HG02759 (cell line): ENCODE measurements around the gene MLN.

Source experiments
- ATAC-seq: cut with Tn5 transposase; IDR thresholded peaks from one replicate; pipeline ENCODE4 v1.9.1; 2021; ENCODE audit warnings: mild to moderate bottlenecking, moderate library complexity; ENCODE audit not compliant: unreplicated experiment

Gene MLN

DNA sequence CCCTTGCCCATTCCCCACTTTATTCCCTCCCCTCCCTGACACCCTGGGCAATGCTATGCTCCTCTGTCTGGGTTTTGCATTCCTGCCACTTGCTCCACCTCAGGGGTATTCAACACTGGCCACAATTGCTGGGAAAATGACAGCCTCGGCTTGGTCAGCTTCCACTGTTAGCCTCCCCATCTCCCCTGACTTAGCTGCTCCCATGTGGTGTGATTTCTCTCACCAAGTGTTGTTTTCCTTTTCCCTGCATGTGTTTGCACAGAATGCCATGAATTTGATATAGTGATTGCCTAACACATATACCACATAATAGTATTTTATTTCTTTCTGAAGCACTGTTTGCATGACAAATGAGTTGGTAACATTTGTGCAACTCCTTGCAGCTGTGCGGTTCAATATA, 13.4 kb downstream of the MLN start:
- ATAC-seq = no peak

- ATAC-seq = no peak
Measured at GRCh38 chr6:33789550-33789895, 14.3 kb downstream of the MLN start.

DNA sequence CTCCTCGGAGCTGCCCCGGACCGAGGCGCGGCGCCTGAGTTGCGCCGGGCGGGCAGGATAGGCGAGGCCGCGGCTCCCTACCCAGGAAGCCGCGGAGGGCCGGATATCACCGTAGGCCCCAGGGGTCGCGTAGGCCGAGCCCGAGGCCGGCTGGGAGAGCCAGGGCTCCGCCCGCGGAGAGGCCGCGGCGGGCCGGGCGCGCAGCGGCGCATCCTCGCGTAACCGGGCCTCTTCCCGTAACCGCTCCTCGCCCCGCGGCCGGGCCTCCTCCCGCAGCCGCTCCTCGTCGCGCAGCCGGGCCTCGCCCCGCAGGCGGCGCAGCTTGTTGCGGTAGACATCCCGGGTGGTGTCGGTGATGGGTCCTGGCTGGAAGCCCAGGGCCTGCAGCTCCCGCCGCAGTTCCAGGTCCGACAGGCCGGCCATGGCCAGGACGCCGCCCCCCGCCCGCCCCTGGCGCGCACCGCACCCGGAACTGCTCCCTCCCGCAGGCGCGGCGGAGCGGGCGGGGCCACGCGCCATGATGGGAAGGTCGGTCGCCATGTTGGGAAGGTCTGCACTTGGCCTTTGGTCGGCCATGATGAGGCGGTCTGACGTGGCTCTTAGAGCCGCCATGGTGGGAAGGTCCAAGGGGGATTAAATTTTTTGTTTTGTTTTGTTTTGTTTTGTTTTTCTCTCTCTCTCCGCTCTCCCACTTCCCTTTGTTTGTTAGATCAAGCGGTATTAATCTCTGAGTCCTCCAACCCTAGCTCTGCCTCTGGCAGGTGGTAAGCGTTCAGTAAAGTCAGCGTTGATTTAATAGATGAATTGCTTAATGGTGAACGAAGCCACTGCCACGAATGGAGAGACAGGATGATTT, 14.9 kb downstream of the MLN start, which contains the start of gene LEMD2:
TSS of gene LEMD2 (minus strand) at position 437 of the 856 bp plus-strand sequence. CDS start at position 423, 14 bp downstream.
- ATAC-seq = peak; percentile 82

- ATAC-seq = peak; percentile 56
Measured at GRCh38 chr6:33787954-33788693, 15.7 kb downstream of the MLN start.

DNA sequence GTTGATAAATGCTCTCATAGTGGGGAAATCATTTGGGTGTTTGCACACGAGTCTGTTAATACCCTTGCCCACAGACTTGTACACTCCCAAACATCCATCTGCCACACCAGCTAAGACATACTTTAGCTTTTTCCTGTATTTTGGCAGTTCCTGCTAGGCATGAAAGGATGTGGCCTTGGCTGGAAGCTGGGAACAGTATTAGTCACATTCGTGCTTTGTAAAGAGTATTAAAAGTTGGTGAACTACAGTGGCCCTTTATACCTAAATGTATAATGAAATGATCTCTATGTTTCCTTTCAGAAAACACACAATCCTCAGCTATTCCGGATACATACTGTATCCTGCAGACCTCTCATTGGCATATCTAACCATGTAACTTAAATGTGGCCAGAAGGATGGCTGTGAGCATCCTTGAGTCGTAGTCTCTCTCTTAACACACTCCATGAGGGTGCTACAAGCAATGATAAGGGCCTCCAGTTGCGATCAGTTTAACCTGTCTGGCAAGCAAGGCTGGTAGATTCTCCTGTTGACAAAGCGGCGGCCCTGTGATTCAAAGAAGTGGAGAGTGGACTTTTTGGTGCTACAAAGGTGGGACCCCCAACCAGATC, 16.4 kb downstream of the MLN start:
- no peak for ATAC-seq

- ATAC-seq = no peak
Measured at GRCh38 chr6:33786736-33787135, 17.1 kb downstream of the MLN start.

DNA sequence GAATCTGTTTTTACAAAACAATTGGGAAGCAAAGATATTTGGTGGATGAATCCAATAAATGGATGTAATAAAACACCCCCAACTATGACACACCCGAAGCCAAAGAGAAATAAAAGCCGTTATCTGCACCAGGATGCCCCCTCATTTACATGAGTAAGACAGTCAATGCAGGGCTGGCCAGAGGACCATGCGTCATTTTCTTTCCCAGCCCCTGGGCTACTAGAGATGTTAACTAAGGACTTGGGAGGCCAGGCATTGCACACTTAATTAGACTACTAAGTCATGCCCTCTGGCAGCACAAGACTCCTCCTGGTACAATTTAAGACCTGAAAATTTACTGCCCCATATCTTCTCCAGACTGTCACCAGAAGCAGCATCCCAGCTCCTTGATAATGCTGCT, 18.0 kb downstream of the MLN start:
- no peak for ATAC-seq

DNA sequence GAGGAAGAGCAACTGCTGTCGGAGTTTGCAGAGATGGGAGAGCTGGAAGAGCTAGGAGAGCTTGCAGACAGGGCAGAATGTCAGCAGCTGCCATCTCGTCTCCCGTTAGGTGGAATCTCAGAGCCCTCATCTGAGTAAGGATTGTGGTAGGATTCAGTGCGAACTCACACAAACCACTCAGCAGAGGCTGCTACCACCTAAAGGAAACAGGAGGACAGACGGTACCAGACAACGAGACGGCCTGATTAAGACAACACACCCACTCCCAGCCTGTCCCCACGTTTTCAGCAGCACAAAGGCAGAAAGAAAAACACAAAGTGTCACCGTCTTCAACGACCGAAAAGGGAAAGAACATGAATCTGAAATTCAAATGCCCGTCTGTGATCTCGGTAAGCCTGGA, 19.0 kb downstream of the MLN start:
- ATAC-seq = no peak

DNA sequence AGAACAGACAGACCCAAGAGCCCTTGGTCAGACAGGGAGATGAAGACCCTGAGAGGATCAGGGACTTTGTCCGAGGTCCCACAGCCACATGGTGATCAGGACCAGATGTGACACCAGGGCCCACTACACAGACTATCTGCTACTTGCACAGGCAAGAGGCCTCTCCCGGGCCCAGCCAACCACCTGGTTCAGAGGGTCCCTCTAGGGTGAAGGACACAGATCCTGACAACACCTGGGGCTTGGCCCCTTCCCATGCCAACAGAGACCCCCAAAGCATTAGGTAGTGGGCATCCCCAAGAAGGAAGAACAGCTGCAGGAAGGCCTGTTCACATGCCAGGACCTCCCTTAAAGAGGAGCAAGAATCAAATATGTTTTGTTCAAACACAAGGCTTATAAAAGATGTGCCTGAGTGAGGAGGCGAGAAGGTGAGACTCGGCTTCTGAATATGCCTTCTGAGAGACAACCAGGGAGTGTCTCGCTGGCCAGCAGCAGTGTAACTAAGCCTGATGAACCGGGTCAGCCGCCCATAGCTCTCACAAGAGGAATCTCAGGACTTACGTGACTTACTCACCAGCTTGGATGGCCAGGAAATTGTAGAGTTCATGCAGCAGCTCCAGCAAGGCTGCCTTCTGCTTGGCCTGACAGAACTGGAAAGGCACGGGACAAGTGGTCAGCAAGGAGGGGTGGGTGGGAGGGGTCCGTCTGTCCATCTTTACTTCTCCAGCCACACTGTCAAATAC, 19.9 kb downstream of the MLN start:
- ATAC-seq = no peak

- ATAC-seq = no peak
Measured at GRCh38 chr6:33782561-33782960, 21.2 kb downstream of the MLN start.

DNA sequence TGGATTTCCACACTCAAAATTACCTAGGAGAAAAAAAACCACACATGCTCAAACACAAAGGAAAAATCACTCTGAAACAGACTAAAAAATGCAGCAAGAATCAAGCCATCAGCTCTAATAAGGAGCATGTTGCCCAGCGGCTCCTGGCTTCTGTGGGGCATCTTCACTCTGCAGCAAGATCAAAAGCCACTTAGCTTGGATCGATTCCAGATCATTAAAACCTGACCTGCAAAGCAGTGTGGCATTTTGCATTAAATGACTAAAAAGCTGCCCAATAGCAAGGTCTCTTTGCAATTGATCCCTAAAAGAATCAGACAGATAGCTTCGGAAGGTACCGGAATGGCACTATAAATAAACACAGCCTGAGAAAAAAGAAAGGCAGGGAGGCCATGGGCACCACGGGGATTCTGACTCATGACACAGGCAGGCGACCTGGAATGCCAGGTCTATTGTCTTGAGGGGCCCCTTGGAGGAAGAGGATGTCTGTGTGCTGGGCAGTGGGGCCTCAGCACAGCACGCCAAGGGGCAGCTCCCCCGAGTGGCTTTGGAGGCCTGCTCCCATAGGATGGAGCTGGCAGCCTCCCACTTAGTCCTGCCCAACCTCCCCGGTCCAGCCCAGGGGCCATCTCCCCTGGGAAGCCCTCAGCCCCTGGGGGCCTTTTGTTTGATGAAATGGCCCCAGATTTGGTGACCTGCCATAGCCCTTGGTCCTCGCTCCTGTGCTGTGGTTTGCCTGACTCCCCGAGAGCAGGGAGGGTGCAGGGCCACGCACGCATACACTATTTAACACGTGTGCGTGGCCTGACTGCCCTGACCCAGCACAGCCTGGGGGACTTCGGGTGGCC, 22.4 kb downstream of the MLN start:
- no peak for ATAC-seq

DNA sequence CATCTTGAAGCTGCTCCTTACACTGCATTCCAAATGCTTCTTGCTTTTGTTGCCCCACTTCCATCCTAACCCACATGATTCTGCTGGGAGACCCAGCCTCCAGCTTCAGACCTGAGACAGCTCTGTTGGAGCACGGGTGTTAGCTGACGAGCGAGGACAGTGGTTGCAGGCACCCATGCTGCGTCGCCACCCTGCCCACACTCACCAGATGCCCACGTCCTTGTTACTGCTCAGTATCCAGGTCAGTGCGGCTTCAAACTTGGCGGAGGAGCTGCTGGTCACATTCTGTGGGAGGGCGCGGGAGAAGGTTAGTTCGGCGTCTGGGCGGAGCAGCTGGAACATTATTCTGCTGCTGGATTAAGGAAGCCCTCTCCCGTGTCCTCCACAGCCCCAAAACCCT, 23.9 kb downstream of the MLN start:
- no peak for ATAC-seq

GRCh38 chr6:33779290-33779689, 24.5 kb downstream of the MLN start:
- ATAC-seq = no peak

DNA sequence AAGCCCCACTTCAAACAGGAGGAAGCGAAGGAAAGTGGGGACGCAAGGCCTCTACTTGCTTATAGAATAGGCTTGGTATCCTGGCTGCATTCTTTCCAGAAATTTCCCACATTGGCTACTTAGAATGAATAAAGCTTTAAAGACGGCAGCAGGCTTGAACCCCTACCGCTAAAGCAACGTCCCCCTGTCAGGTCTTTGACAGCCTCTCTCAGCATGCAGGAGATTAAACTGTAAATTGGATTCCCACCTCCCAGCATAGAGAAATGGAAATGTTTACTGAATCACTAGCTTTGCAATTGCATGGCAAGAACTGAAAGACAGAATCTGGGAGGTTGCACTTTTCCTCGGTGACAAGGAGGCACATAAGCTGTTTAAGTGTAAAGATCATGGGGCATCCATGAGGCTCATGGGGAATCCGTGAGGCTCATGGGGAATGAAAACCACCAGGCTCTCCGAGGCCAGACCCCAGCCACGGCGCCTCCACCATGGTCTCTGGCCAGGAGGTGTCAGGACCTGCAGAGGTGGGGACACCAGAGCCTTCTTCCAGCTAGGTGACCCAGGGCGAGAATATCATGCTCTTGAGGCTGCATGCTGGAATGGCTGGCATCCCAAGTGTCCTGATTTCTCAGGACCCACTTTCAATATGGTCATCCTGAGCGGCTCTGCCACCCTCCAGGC, 25.2 kb downstream of the MLN start:
- no peak for ATAC-seq

- no peak for ATAC-seq
Measured at GRCh38 chr6:33777398-33778388, 26.1 kb downstream of the MLN start.

DNA sequence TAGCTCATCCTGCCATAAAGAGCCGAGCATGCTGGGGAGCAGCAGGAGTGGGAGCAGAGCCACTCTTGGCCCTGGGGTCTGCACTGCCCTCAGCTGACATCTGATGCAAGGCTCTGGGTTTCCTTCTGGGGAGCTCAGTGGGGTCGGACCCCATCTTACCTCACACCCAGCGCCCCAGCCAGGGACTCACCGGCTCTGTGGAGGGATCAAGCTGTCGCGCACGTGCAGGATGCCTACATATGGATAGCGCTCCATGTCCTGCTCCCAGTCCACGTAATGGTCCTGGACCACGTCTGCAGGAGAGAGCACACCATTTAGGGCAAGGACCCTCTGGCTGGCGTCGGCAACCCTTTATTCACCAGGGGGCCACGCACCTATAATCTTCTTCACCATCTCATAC, 27.0 kb downstream of the MLN start:
- no peak for ATAC-seq

- no peak for ATAC-seq
Measured at GRCh38 chr6:33776186-33776585, 27.6 kb downstream of the MLN start.

DNA sequence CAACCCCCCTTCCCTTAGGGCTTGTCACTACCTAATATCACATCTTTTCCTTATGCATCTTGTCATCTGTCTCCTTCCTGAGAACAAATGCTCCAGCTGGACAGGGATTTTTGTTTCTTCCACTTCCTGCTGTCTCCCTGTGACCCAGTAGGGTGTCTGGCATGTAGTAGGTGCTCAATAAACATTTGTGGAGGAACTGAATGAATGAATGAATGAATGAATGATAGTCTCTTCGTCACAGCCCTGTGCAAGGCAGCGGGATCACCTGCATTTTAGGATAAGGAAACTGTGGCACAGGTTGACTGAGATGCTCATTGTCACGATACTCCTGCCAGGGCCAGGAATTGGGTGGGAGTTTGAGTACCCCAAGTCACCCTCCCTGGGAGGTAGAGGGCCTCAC, 29.0 kb downstream of the MLN start:
- no peak for ATAC-seq
